PC-3 (cell line): ENCODE results near the gene TAGLN2.

ENCODE experiments used
- CTCF ChIP-seq: fragments of 300-600 bp; sonication (generic); conservative IDR thresholded peaks from 2 replicates; pipeline ENCODE4 v1.5.1; 2017; ENCODE audit warnings: antibody characterized with exemption, low read depth, mild to moderate bottlenecking, low read length
- EZH2 ChIP-seq: fragments of 300-600 bp; sonication (generic); IDR thresholded peaks from one replicate; pipeline ENCODE4 v1.6.1; 2017; ENCODE audit warnings: antibody characterized with exemption, mild to moderate bottlenecking, low read length; ENCODE audit not compliant: unreplicated experiment

GRCh38 chr1:159930634-159931033, 5.3 kb upstream of the TAGLN2 start:
- TF ChIP-seq CTCF (no peak), EZH2 (no peak)
